Liver (tissue), 9 donors: ENCODE results near the gene SAPCD2. TPM values are rescaled to one million over a fixed set of nuclear protein-coding genes. Genes with fewer than 3 reads are reported as not detected.

Experiments used
- DNase-seq: peaks from one replicate; pipeline ENCODE4 v3.0.0-alpha.2; 2017; ENCODE audit warnings: low spot score
- H3K27ac ChIP-seq, 2 donors: one replicate each; pipeline ENCODE4 v1.7.0; 2013; ENCODE audit warnings: inconsistent platforms in 2 of 2, low read length in 2 of 2, control low read depth in 1 of 2, low read depth in 1 of 2, mild to moderate bottlenecking in 1 of 2
- H3K27me3 ChIP-seq, 4 donors: one replicate each; pipeline versions ENCODE4 v1.6.1 to v1.7.0; 2013; ENCODE audit warnings: low read length in 3 of 4, inconsistent platforms in 1 of 4, mild to moderate bottlenecking in 1 of 4, moderate library complexity in 1 of 4; ENCODE audit not compliant: control insufficient read depth in 4 of 4, insufficient read depth in 4 of 4
- H3K36me3 ChIP-seq, 4 donors: one replicate each; pipeline versions ENCODE4 v1.6.1 to v1.7.0; 2013; ENCODE audit warnings: low read length in 3 of 4, mild to moderate bottlenecking in 3 of 4, low read depth in 1 of 4, moderate library complexity in 1 of 4; ENCODE audit not compliant: control insufficient read depth in 4 of 4, insufficient read depth in 3 of 4
- H3K4me1 ChIP-seq, 4 donors: one replicate each; pipeline versions ENCODE4 v1.6.1 to v1.7.0; 2013; ENCODE audit warnings: low read length in 3 of 4, mild to moderate bottlenecking in 3 of 4, moderate library complexity in 1 of 4; ENCODE audit not compliant: control insufficient read depth in 4 of 4, insufficient read depth in 4 of 4
- H3K4me3 ChIP-seq, 3 donors: one replicate each; pipeline versions ENCODE4 v1.6.1 to v1.7.0; 2013; ENCODE audit warnings: low read length in 3 of 3, control low read depth in 1 of 3, low read depth in 1 of 3, mild to moderate bottlenecking in 1 of 3
- H3K9ac ChIP-seq, 2 donors: one replicate each; pipeline ENCODE4 v1.7.0; 2013; ENCODE audit warnings: low read length in 2 of 2, mild to moderate bottlenecking in 2 of 2, moderate library complexity in 2 of 2, control low read depth in 1 of 2, low read depth in 1 of 2
- H3K9me3 ChIP-seq, 4 donors: one replicate each; pipeline versions ENCODE4 v1.6.1 to v1.7.0; 2013; ENCODE audit warnings: low read length in 3 of 4; ENCODE audit not compliant: control insufficient read depth in 4 of 4
- EGR1 ChIP-seq, 2 donors: IDR thresholded peaks; 2 replicates each; pipeline ENCODE4 v1.6.1; 2016 to 2018; ENCODE audit warnings: antibody characterized with exemption in 2 of 2, low read depth in 2 of 2
- FOXA1 ChIP-seq: IDR thresholded peaks from 2 replicates; pipeline ENCODE4 v1.6.1; 2016; ENCODE audit warnings: antibody characterized with exemption
- FOXA2 ChIP-seq: IDR thresholded peaks from 2 replicates; pipeline ENCODE4 v1.6.1; 2016; ENCODE audit warnings: antibody characterized with exemption
- GABPA ChIP-seq, 2 donors: IDR thresholded peaks in 1 of 2; conservative IDR thresholded peaks in 1 of 2; 2 replicates each; pipeline ENCODE4 v1.6.1; 2016; ENCODE audit warnings: antibody characterized with exemption in 2 of 2, mild to moderate bottlenecking in 1 of 2, moderate library complexity in 1 of 2
- HNF4A ChIP-seq, 2 donors: conservative IDR thresholded peaks; 2 replicates each; pipeline ENCODE4 v1.6.1; 2016; ENCODE audit warnings: antibody characterized with exemption in 2 of 2, mild to moderate bottlenecking in 2 of 2
- HNF4G ChIP-seq: IDR thresholded peaks from 2 replicates; pipeline ENCODE4 v1.6.1; 2016; ENCODE audit warnings: antibody characterized with exemption
- JUND ChIP-seq, 2 donors: IDR thresholded peaks; 2 replicates each; pipeline ENCODE4 v1.6.1; 2016; ENCODE audit warnings: antibody characterized with exemption in 2 of 2
- NR2F2 ChIP-seq: IDR thresholded peaks from 2 replicates; pipeline ENCODE4 v1.6.1; 2016; ENCODE audit warnings: antibody characterized with exemption
- RAD21 ChIP-seq, 2 donors: IDR thresholded peaks; 2 replicates each; pipeline ENCODE4 v1.6.1; 2016; ENCODE audit warnings: antibody characterized with exemption in 2 of 2, mild to moderate bottlenecking in 2 of 2
- RXRA ChIP-seq, 2 donors: IDR thresholded peaks; 2 replicates each; pipeline ENCODE4 v1.6.1; 2017 to 2018; ENCODE audit warnings: antibody characterized with exemption in 2 of 2, mild to moderate bottlenecking in 1 of 2
- SP1 ChIP-seq: IDR thresholded peaks from 2 replicates; pipeline ENCODE4 v1.6.1; 2018; ENCODE audit warnings: antibody characterized with exemption, mild to moderate bottlenecking
- YY1 ChIP-seq: IDR thresholded peaks from 2 replicates; pipeline ENCODE4 v1.6.1; 2016; ENCODE audit warnings: antibody characterized with exemption, mild to moderate bottlenecking
- whole genome bisulfite sequencing: extraction: QIAGEN DNeasy Blood & Tissue Kit; methylation state at CpG from one replicate; pipeline ENCODE4 v1.1.7; 2013; 5-methylcytosine and 5-hydroxymethylcytosine counted together
- polyA plus RNA-seq, 2 donors: library from polyadenylated mRNA; stranded (reverse) in 1 of 2; unstranded in 1 of 2; fragments of 200-250 nt in 1 of 2; fragments of >200 nt in 1 of 2; fragmentation: Nextera tagmentation in 1 of 2; extraction: Ambion mirVana in 1 of 2; gene quantifications; one replicate each; pipeline versions ENCODE4 v1.2.1 to v1.2.3, GENCODE V29; 2013 to 2015
- total RNA-seq, 2 donors: library from RNA; depleted of rRNA; stranded (reverse); fragments of >200 nt; gene quantifications; one replicate each; pipeline ENCODE4 v1.2.3, GENCODE V29; 2014
- TF ChIP-seq, protein P1 (sequence below): fragments of 150-350 bp; IDR thresholded peaks from 2 replicates; pipeline ENCODE4 v1.5.1; 2017; ENCODE audit warnings: improper control_type of control experiment, low read depth, low read length; ENCODE audit not compliant: missing input control
- TF ChIP-seq, protein P2 (sequence below): IDR thresholded peaks from 2 replicates; pipeline ENCODE4 v1.6.1; 2016; ENCODE audit warnings: antibody characterized with exemption
- TF ChIP-seq, protein P3 (sequence below): IDR thresholded peaks from 2 replicates; pipeline ENCODE4 v1.6.1; 2016; ENCODE audit warnings: antibody characterized with exemption
- TF ChIP-seq, protein P4 (sequence below): IDR thresholded peaks from 2 replicates; pipeline ENCODE4 v1.6.1; 2016; ENCODE audit warnings: antibody characterized with exemption, mild to moderate bottlenecking
- donor health status: healthy.
- donor health status: healthy.
- donor health status: healthy.
- donor health status: healthy.
- donor health status: healthy.

The SAPCD2 gene
- total and polyA plus RNA-seq, 4 donors, result 0.06 to 1.8 (median 0.23) TPM

DNA sequence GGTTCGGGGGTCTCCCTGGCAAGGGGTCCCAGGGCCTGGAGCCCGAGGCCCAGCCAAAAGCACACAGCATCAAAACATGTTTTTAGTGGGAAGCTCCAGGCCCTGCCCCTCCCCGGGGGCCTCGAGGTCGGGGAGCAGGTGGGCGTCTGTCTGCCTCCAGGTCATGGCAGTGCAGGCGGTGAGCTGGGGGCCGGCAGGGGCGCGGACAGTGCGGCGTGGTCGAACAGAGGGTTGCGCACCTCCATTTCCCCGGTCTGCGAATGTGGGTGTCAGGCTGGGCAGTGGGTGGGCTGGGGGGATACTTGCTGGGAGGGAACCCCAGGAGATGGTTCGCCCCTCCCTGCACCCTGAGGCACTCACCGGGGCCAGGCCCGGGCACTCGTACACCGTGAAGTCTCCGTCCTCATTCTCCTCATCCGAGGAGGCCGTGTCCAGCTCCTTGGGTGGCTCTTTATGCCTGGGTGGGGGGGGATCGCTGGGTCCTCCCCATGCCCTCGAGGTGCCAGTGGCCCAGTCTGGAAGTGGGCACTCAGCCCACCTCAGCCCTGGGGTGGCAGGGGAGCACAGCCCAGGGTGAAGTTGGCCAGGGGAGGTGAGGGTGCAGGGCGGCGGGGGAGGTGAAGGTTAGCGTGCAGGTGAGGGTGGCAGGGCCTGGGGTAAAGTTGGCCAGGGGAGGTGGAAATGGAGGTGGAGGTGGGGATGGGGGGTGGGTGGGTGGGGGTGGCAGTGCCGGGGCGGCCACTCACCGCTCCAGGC lies 30.6 kb downstream of the SAPCD2 start:
- TF ChIP-seq HNF4G (no peak), SP1 (no peak), FOXA1 (no peak), FOXA2 (no peak), JUND (IDR thresholded peaks at IDR 0.05) (no peak), HNF4A (conservative IDR thresholded peaks at IDR 0.05) (no peak), YY1 (no peak), GABPA (IDR thresholded peaks at IDR 0.05 in 1 of 2, conservative IDR thresholded peaks at IDR 0.05 in 1 of 2) (no peak)
- TF ChIP-seq, protein P1, sequence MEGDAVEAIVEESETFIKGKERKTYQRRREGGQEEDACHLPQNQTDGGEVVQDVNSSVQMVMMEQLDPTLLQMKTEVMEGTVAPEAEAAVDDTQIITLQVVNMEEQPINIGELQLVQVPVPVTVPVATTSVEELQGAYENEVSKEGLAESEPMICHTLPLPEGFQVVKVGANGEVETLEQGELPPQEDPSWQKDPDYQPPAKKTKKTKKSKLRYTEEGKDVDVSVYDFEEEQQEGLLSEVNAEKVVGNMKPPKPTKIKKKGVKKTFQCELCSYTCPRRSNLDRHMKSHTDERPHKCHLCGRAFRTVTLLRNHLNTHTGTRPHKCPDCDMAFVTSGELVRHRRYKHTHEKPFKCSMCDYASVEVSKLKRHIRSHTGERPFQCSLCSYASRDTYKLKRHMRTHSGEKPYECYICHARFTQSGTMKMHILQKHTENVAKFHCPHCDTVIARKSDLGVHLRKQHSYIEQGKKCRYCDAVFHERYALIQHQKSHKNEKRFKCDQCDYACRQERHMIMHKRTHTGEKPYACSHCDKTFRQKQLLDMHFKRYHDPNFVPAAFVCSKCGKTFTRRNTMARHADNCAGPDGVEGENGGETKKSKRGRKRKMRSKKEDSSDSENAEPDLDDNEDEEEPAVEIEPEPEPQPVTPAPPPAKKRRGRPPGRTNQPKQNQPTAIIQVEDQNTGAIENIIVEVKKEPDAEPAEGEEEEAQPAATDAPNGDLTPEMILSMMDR, result no peak
- no peak overlapping the region for H3K4me3 ChIP-seq
- peaks cover 0 to 20% (median 0%) of the 10 kb centered on the region in 4 donors for H3K4me1 ChIP-seq
- H3K27ac ChIP-seq, result no peak overlapping the region
- H3K9me3 ChIP-seq, result no peaks in the 10 kb centered on the region
- peaks cover 0 to 8% (median under 1%) of the 10 kb centered on the region in 4 donors for H3K27me3 ChIP-seq
- no peaks in the 10 kb centered on the region for H3K36me3 ChIP-seq
- DNase-seq, result no peak
- no peak overlapping the region for H3K9ac ChIP-seq
- 85% methylated on average over 32 of the region's 32 CpGs for WGBS

DNA sequence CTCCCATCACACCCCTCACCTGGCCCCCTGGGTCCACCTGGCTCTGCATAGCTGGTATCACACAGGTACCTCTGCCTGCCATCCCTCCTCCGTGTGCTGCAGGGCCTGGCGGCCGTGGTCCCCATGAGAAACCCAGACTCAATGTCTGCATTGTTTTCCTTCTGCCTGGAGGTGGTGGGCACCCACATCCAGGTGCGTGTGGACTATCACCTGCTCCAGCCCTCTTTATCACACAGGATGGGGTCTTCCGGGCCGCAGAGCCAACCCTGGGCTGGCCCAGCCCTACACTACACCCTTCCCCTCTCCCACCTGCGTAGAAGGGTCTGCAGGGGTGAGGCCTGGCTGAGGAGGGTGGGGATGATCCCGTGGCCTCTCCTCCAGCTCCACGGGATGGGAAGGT lies 31.4 kb downstream of the SAPCD2 start:
- no peak for DNase-seq
- Histone ChIP-seq H3K27me3 (peaks cover 0 to 8% (median under 1%) of the 10 kb centered on the region in 4 donors), H3K9ac (no peak overlapping the region), H3K4me1 (peaks cover 0 to 15% (median 0%) of the 10 kb centered on the region in 4 donors), H3K27ac (no peak overlapping the region), H3K36me3 (no peaks in the 10 kb centered on the region), H3K9me3 (no peaks in the 10 kb centered on the region), H3K4me3 (no peak overlapping the region)
- 78% methylated on average over 9 of the region's 9 CpGs for WGBS
- TF ChIP-seq NR2F2 (no peak), RXRA (IDR thresholded peaks at IDR 0.05) (no peak), HNF4G (no peak), GABPA (IDR thresholded peaks at IDR 0.05 in 1 of 2, conservative IDR thresholded peaks at IDR 0.05 in 1 of 2) (no peak), YY1 (no peak), EGR1 (IDR thresholded peaks at IDR 0.05; ENCODE audit: low read depth in 2 of 2) (no peak), RAD21 (IDR thresholded peaks at IDR 0.05) (no peak), JUND (IDR thresholded peaks at IDR 0.05) (no peak)
- TF ChIP-seq, protein P2, sequence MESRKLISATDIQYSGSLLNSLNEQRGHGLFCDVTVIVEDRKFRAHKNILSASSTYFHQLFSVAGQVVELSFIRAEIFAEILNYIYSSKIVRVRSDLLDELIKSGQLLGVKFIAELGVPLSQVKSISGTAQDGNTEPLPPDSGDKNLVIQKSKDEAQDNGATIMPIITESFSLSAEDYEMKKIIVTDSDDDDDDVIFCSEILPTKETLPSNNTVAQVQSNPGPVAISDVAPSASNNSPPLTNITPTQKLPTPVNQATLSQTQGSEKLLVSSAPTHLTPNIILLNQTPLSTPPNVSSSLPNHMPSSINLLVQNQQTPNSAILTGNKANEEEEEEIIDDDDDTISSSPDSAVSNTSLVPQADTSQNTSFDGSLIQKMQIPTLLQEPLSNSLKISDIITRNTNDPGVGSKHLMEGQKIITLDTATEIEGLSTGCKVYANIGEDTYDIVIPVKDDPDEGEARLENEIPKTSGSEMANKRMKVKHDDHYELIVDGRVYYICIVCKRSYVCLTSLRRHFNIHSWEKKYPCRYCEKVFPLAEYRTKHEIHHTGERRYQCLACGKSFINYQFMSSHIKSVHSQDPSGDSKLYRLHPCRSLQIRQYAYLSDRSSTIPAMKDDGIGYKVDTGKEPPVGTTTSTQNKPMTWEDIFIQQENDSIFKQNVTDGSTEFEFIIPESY, result no peak
- TF ChIP-seq, protein P3, sequence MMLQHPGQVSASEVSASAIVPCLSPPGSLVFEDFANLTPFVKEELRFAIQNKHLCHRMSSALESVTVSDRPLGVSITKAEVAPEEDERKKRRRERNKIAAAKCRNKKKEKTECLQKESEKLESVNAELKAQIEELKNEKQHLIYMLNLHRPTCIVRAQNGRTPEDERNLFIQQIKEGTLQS, result no peak
- TF ChIP-seq, protein P1, result no peak
- TF ChIP-seq, protein P4, sequence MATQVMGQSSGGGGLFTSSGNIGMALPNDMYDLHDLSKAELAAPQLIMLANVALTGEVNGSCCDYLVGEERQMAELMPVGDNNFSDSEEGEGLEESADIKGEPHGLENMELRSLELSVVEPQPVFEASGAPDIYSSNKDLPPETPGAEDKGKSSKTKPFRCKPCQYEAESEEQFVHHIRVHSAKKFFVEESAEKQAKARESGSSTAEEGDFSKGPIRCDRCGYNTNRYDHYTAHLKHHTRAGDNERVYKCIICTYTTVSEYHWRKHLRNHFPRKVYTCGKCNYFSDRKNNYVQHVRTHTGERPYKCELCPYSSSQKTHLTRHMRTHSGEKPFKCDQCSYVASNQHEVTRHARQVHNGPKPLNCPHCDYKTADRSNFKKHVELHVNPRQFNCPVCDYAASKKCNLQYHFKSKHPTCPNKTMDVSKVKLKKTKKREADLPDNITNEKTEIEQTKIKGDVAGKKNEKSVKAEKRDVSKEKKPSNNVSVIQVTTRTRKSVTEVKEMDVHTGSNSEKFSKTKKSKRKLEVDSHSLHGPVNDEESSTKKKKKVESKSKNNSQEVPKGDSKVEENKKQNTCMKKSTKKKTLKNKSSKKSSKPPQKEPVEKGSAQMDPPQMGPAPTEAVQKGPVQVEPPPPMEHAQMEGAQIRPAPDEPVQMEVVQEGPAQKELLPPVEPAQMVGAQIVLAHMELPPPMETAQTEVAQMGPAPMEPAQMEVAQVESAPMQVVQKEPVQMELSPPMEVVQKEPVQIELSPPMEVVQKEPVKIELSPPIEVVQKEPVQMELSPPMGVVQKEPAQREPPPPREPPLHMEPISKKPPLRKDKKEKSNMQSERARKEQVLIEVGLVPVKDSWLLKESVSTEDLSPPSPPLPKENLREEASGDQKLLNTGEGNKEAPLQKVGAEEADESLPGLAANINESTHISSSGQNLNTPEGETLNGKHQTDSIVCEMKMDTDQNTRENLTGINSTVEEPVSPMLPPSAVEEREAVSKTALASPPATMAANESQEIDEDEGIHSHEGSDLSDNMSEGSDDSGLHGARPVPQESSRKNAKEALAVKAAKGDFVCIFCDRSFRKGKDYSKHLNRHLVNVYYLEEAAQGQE, result no peak
